ENCODE data around the gene GIPC2.

The GIPC2 gene

GRCh38 chr1:78171736-78172590 lies 126.2 kb downstream of the GIPC2 start:
- no peak overlapping the region for H3K9ac ChIP-seq (ENCODE audit: low read length)
- H3K36me3 ChIP-seq (ENCODE audit: control insufficient read depth, insufficient read depth, low read length): no peaks in the 10 kb centered on the region
- H3K27me3 ChIP-seq (ENCODE audit: control insufficient read depth, insufficient read depth, low read length): no peaks in the 10 kb centered on the region
- no peaks in the 10 kb centered on the region for H3K4me1 ChIP-seq (ENCODE audit: control insufficient read depth, insufficient read depth, low read length)
- H3K9me3 ChIP-seq (ENCODE audit: control insufficient read depth, low read length): no peaks in the 10 kb centered on the region
- no peak overlapping the region for H3K4me3 ChIP-seq (ENCODE audit: low read length)

GRCh38 chr1:78176448-78176847 lies 130.7 kb downstream of the GIPC2 start:
- Histone ChIP-seq H3K4me1 (ENCODE audit: control insufficient read depth, insufficient read depth, low read length) (no peaks in the 10 kb centered on the region), H3K4me3 (ENCODE audit: low read length) (no peak overlapping the region), H3K27me3 (ENCODE audit: control insufficient read depth, insufficient read depth, low read length) (no peaks in the 10 kb centered on the region), H3K36me3 (ENCODE audit: control insufficient read depth, insufficient read depth, low read length) (no peaks in the 10 kb centered on the region), H3K9me3 (ENCODE audit: control insufficient read depth, low read length) (no peaks in the 10 kb centered on the region), H3K9ac (ENCODE audit: low read length) (no peak overlapping the region)

GRCh38 chr1:78177708-78178270 lies 132.0 kb downstream of the GIPC2 start:
- H3K4me3 ChIP-seq (ENCODE audit: low read length): no peak overlapping the region
- H3K4me1 ChIP-seq (ENCODE audit: control insufficient read depth, insufficient read depth, low read length): no peaks in the 10 kb centered on the region
- H3K9me3 ChIP-seq (ENCODE audit: control insufficient read depth, low read length): no peaks in the 10 kb centered on the region
- no peaks in the 10 kb centered on the region for H3K27me3 ChIP-seq (ENCODE audit: control insufficient read depth, insufficient read depth, low read length)
- H3K9ac ChIP-seq (ENCODE audit: low read length): no peak overlapping the region
- no peaks in the 10 kb centered on the region for H3K36me3 ChIP-seq (ENCODE audit: control insufficient read depth, insufficient read depth, low read length)

GRCh38 chr1:78178816-78179215 lies 133.1 kb downstream of the GIPC2 start:
- H3K4me3 ChIP-seq (ENCODE audit: low read length): no peak overlapping the region
- no peaks in the 10 kb centered on the region for H3K36me3 ChIP-seq (ENCODE audit: control insufficient read depth, insufficient read depth, low read length)
- H3K9me3 ChIP-seq (ENCODE audit: control insufficient read depth, low read length): no peaks in the 10 kb centered on the region
- H3K4me1 ChIP-seq (ENCODE audit: control insufficient read depth, insufficient read depth, low read length): no peaks in the 10 kb centered on the region
- no peak overlapping the region for H3K9ac ChIP-seq (ENCODE audit: low read length)
- H3K27me3 ChIP-seq (ENCODE audit: control insufficient read depth, insufficient read depth, low read length): no peaks in the 10 kb centered on the region

- Histone ChIP-seq H3K9ac (ENCODE audit: low read length) (no peak overlapping the region), H3K4me3 (ENCODE audit: low read length) (no peak overlapping the region), H3K27me3 (ENCODE audit: control insufficient read depth, insufficient read depth, low read length) (no peaks in the 10 kb centered on the region), H3K9me3 (ENCODE audit: control insufficient read depth, low read length) (no peaks in the 10 kb centered on the region), H3K36me3 (ENCODE audit: control insufficient read depth, insufficient read depth, low read length) (no peaks in the 10 kb centered on the region), H3K4me1 (ENCODE audit: control insufficient read depth, insufficient read depth, low read length) (no peaks in the 10 kb centered on the region)
Measured at GRCh38 chr1:78184460-78185072, 138.8 kb downstream of the GIPC2 start.

Data from mucosa of stomach (tissue), 1 donor.